Smooth muscle cell (in vitro differentiated cells): ENCODE measurements around the gene ZBTB46. TPM values are rescaled to one million over a fixed set of nuclear protein-coding genes. Genes with fewer than 3 reads are reported as not detected.

Source experiments
- DNase-seq: peaks from one replicate; lab custom pipeline; 2025; ENCODE audit not compliant: unreplicated experiment; lab: John Stamatoyannopoulos, UW
- H2AFZ ChIP-seq: fragments of 200-600 bp; sonication (generic); 2 replicates; pipeline ENCODE4 v1.6.0; 2016; ENCODE audit warnings: antibody characterized with exemption, low read depth, mild to moderate bottlenecking
- H3F3A ChIP-seq: fragments of 200-600 bp; sonication (generic); 2 replicates; pipeline ENCODE4 v1.6.0; 2017; ENCODE audit warnings: antibody characterized with exemption, low read depth
- H3K27ac ChIP-seq: fragments of 200-600 bp; sonication (generic); 2 replicates; pipeline ENCODE4 v1.5.1; 2016; ENCODE audit warnings: low read depth, mild to moderate bottlenecking
- H3K27me3 ChIP-seq: fragments of 200-600 bp; sonication (generic); 2 replicates; pipeline ENCODE4 v1.6.1; 2016; ENCODE audit warnings: low read depth, mild to moderate bottlenecking
- H3K36me3 ChIP-seq: fragments of 200-600 bp; sonication (generic); 2 replicates; pipeline ENCODE4 v1.5.1; 2016; ENCODE audit warnings: low read depth
- H3K4me1 ChIP-seq: fragments of 200-600 bp; sonication (generic); 2 replicates; pipeline ENCODE4 v1.5.1; 2016; ENCODE audit warnings: low read depth
- H3K4me2 ChIP-seq: fragments of 200-600 bp; sonication (generic); 2 replicates; pipeline ENCODE4 v1.6.0; 2016; ENCODE audit warnings: mild to moderate bottlenecking
- H3K4me3 ChIP-seq: fragments of 200-600 bp; sonication (generic); 2 replicates; pipeline ENCODE4 v1.5.1; 2016; ENCODE audit warnings: mild to moderate bottlenecking
- H3K79me2 ChIP-seq: fragments of 200-600 bp; sonication (generic); 2 replicates; pipeline ENCODE4 v1.6.0; 2016; ENCODE audit warnings: low read depth, mild to moderate bottlenecking
- H3K9ac ChIP-seq: fragments of 200-600 bp; sonication (generic); 2 replicates; pipeline ENCODE4 v1.6.0; 2016; ENCODE audit warnings: low read depth
- H3K9me3 ChIP-seq: fragments of 200-600 bp; sonication (generic); replicated peaks from 2 replicates; pipeline ENCODE4 v1.5.1; 2016; ENCODE audit warnings: low read depth
- H4K20me1 ChIP-seq: fragments of 200-600 bp; sonication (generic); 2 replicates; pipeline ENCODE4 v1.6.0; 2016; ENCODE audit warnings: low read depth
- CTCF ChIP-seq: fragments of 200-600 bp; sonication (generic); IDR thresholded peaks from 2 replicates; pipeline ENCODE4 v1.5.1; 2017; ENCODE audit warnings: borderline replicate concordance, mild to moderate bottlenecking, antibody characterized with exemption; ENCODE audit not compliant: insufficient read depth, poor library complexity, severe bottlenecking
- WGBS: methylation state at CpG from one replicate; pipeline ENCODE4 v1.1.7; 2016; ENCODE audit warnings: low lambda C conversion rate; 5-methylcytosine and 5-hydroxymethylcytosine counted together
- polyA plus RNA-seq: library from polyadenylated mRNA; unstranded; fragments of >200 nt; fragmentation: Nextera tagmentation; extraction: Ambion mirVana; gene quantifications from 2 replicates; pipeline ENCODE4 v1.2.1, GENCODE V29; 2016
- total RNA-seq: library from RNA; depleted of rRNA; stranded (reverse); fragments of >200 nt; gene quantifications from 2 replicates; pipeline ENCODE4 v1.2.3, GENCODE V29; 2014

ZBTB46 gene
- total and polyA plus RNA-seq, 2 experiments from 2014 or later: 2.3 to 2.7 TPM

GRCh38 chr20:63811491-63811875, 19.6 kb downstream of the ZBTB46 start:
- DNase-seq: no peak
- H3K36me3 ChIP-seq: no peaks in the 10 kb centered on the region
- no peak overlapping the region for H3K4me2 ChIP-seq
- no peaks in the 10 kb centered on the region for H3K27me3 ChIP-seq
- H3K9me3 ChIP-seq: no peaks in the 10 kb centered on the region
- H3K4me3 ChIP-seq: no peak overlapping the region
- no peak overlapping the region for H3K27ac ChIP-seq
- H3F3A ChIP-seq: no peaks in the 10 kb centered on the region
- peaks cover 11% of the 10 kb centered on the region for H3K79me2 ChIP-seq
- no peak overlapping the region for H2AFZ ChIP-seq
- peaks cover 72% of the 10 kb centered on the region for H4K20me1 ChIP-seq
- H3K9ac ChIP-seq: no peak overlapping the region
- TF ChIP-seq CTCF: no peak
- H3K4me1 ChIP-seq: no peaks in the 10 kb centered on the region
- 94% methylated on average over 8 of the region's 8 CpGs for WGBS

- H3K9me3 ChIP-seq: no peaks in the 10 kb centered on the region
Observed at GRCh38 chr20:63810730-63811490, 20.2 kb downstream of the ZBTB46 start.

GRCh38 chr20:63809856-63810255, 21.2 kb downstream of the ZBTB46 start:
- Histone ChIP-seq H3K36me3 (no peaks in the 10 kb centered on the region), H3K4me3 (no peak overlapping the region), H3K9me3 (no peaks in the 10 kb centered on the region), H3K79me2 (peaks cover 11% of the 10 kb centered on the region), H3K27ac (no peak overlapping the region), H2AFZ (no peak overlapping the region), H3K9ac (no peak overlapping the region), H3K4me2 (no peak overlapping the region), H3K4me1 (no peaks in the 10 kb centered on the region), H3F3A (no peaks in the 10 kb centered on the region), H3K27me3 (no peaks in the 10 kb centered on the region), H4K20me1 (peaks cover 56% of the 10 kb centered on the region)
- WGBS: 95% methylated on average over 9 of the region's 9 CpGs
- no peak for TF ChIP-seq CTCF
- no peak for DNase-seq

More at GRCh38 chr20:63810730-63811490, 20.2 kb downstream of the ZBTB46 start:
- no peak overlapping the region for H3K4me2 ChIP-seq
- H3K9ac ChIP-seq: no peak overlapping the region
- no peaks in the 10 kb centered on the region for H3K27me3 ChIP-seq
- TF ChIP-seq CTCF: no peak
- no peak for DNase-seq
- H3K36me3 ChIP-seq: no peaks in the 10 kb centered on the region
- 95% methylated on average over 25 of the region's 25 CpGs for WGBS
- H4K20me1 ChIP-seq: peaks cover 66% of the 10 kb centered on the region
- peaks cover 11% of the 10 kb centered on the region for H3K79me2 ChIP-seq
- H3K4me3 ChIP-seq: no peak overlapping the region
- no peak overlapping the region for H2AFZ ChIP-seq
- H3F3A ChIP-seq: no peaks in the 10 kb centered on the region
- no peaks in the 10 kb centered on the region for H3K4me1 ChIP-seq
- H3K27ac ChIP-seq: no peak overlapping the region

- H3K27me3 ChIP-seq: no peaks in the 10 kb centered on the region
- H4K20me1 ChIP-seq: peaks cover 49% of the 10 kb centered on the region
- no peak overlapping the region for H3K9ac ChIP-seq
- TF ChIP-seq CTCF: no peak
- H2AFZ ChIP-seq: no peak overlapping the region
- H3K4me2 ChIP-seq: no peak overlapping the region
- no peaks in the 10 kb centered on the region for H3F3A ChIP-seq
- DNase-seq: no peak
- no peaks in the 10 kb centered on the region for H3K4me1 ChIP-seq
- H3K27ac ChIP-seq: no peak overlapping the region
- no peaks in the 10 kb centered on the region for H3K36me3 ChIP-seq
- H3K79me2 ChIP-seq: peaks cover 11% of the 10 kb centered on the region
- H3K9me3 ChIP-seq: no peaks in the 10 kb centered on the region
- H3K4me3 ChIP-seq: no peak overlapping the region
- 98% methylated on average over 30 of the region's 31 CpGs for WGBS
Observed at GRCh38 chr20:63808964-63809674, 21.9 kb downstream of the ZBTB46 start.
